Peyer's patch (tissue), 4 donors: Measurements from ENCODE around the gene RPTOR.

Experiments used
- CTCF ChIP-seq, 6 experiments: fragments of 450-650 bp in 4 of 6; fragments of 200-600 bp in 2 of 6; sonication (generic) in 1 of 6; IDR thresholded peaks; one replicate each; pipeline ENCODE4 v1.5.1; 2017 to 2019; ENCODE audit warnings: antibody characterized with exemption in 6 of 6, mild to moderate bottlenecking in 3 of 6, moderate library complexity in 1 of 6
- POLR2A ChIP-seq, 2 donors: fragments of 450-650 bp; IDR thresholded peaks; one replicate each; pipeline ENCODE4 v1.5.1; 2017; ENCODE audit warnings: antibody characterized with exemption in 2 of 2, mild to moderate bottlenecking in 2 of 2, moderate library complexity in 2 of 2

GRCh38 chr17:80874866-80875445 lies 330.3 kb downstream of the RPTOR start:
- TF ChIP-seq CTCF (IDR thresholded peaks at IDR 0.05) = no peak
- TF ChIP-seq POLR2A (IDR thresholded peaks at IDR 0.05) = no peak
